ENCODE measurements around the gene CNGA1.
A peak's percentile ranks its signal among the peaks of the same experiment; 100 is the strongest.
"Not testable (repeated sequence)": the region's sequence is repeated elsewhere in the genome, so short reads cannot be mapped to it uniquely, and the experiment has no call there.

CNGA1 gene

GRCh38 chr4:47974566-47974965 lies 41.9 kb downstream of the CNGA1 start:
- DNase-seq (ENCODE audit: low read depth in 1 of 2, low spot score in 1 of 2): no peak

- DNase-seq (ENCODE audit: low read depth in 1 of 2, low spot score in 1 of 2): no peak
These were observed 43.8 kb downstream of the CNGA1 start for GRCh38 chr4:47972721-47973120.

DNA sequence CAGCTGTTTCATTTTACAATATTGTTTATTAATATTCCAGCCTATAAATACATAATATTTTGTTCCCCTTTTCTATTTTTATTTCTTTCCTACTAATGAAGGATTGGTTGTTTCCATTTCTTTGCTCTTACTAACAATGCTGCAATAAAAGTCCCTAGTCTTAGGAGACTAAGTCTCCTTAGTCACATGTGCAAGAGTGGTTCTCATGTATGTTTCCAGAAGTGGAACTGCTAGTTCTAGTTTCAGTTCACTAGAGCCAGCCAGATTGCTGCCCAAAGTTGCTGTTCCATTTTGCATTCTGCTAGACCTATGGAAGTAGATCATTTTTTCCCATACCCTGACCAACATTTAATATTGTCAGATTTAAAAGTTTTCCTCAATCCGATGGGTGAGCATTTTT lies 44.3 kb downstream of the CNGA1 start:
- DNase-seq (ENCODE audit: low read depth in 1 of 2, low spot score in 1 of 2): no peak

GRCh38 chr4:47968847-47969246 lies 47.6 kb downstream of the CNGA1 start:
- no peak for DNase-seq (ENCODE audit: low read depth in 1 of 2, low spot score in 1 of 2)

DNA sequence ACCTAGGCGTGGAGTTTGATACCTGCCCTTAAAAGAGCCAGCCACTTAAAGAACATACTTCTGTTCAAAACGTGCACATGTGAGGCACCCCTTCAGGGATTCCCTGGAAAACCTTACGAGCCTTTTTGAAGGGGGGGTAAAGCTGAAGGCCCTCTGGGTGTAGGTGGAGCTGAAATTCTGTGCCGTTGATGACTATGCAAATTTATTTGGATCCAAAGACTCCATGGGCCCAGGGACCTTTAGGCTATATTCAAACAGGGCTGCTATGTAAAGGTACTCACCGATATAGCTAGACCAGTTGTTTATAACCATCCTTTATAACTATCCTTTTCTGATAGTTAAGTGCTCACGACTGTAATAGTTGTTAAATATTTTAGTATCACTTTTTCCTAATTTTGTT lies 61.8 kb downstream of the CNGA1 start:
- no peak for DNase-seq (ENCODE audit: low read depth in 1 of 2, low spot score in 1 of 2)

GRCh38 chr4:47954245-47954644 lies 62.2 kb downstream of the CNGA1 start:
- no peak for DNase-seq (ENCODE audit: low read depth in 1 of 2, low spot score in 1 of 2)

DNA sequence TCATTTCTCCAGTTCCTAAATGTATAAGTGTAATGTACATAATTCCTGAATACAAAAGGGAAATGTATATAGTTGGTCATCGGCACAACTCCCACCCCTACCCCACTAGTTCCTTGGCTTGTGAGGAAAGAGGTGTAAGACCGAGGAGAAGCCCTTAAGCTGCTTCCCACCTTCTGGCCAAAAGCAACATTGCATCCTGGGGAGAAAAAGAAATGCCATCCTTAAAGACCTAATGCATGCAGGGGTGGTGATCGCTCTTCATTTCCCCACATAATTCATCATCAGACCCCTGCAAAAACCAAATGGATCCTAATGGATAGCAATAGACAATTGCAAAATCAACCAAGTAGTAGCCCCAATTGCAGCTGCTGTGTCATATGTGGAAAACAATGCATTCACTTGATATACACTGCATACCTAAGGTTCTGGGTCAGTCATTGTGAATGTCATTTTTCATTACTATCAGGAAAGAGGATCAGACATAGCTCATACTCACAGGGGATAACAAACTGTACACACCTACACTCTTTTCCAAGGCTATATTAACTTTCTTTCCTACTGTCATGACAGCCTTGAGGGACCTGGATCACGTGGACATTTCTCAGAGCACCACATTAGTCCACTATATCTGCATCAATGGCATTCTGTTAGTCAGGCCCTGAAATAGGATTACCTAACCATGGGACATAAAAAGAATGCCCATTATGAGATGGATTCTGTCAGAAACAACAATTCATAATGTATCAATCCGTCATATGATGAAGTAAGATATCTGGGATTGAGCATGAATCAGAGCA lies 70.4 kb downstream of the CNGA1 start:
- no peak for DNase-seq (ENCODE audit: low read depth in 1 of 2, low spot score in 1 of 2)

DNA sequence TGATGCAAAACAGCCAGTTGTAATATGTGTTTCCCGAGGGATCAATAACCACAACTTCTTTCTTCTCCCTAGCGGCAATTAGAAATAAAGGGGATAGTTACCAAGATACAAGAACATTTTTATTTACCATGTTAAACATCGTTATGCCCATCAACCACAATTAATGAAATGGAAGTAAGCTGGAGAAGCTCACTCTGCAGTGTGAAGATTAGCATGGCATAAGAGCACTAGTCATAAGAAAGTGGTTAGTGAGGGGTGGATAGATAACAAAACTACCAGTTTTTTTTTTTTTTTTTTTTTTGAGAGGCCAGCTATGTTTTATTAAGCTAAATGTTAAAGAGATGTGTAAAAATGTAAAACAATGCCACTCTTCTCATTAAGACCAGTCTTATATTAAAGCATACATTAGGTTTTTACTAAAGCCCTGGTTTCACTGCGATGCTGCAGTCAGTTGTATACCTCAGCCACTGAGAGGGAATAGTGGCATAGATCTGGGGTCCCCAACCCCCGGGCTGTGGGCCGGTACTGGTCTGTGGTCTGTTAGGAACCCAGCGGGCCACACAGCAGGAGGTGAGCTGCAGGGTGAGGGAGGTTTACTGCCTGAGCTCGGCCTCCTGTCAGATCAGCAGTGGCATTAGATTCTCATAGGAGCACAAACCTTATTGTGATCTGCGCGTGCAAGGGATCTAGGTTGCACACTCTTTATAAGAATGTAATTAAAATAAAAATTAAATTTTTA lies 74.2 kb downstream of the CNGA1 start:
- DNase-seq (ENCODE audit: low read depth in 1 of 2, low spot score in 1 of 2): no peak

- DNase-seq (ENCODE audit: low read depth in 1 of 2, low spot score in 1 of 2): no peak
These were observed 77.0 kb downstream of the CNGA1 start for GRCh38 chr4:47939456-47939855.

DNA sequence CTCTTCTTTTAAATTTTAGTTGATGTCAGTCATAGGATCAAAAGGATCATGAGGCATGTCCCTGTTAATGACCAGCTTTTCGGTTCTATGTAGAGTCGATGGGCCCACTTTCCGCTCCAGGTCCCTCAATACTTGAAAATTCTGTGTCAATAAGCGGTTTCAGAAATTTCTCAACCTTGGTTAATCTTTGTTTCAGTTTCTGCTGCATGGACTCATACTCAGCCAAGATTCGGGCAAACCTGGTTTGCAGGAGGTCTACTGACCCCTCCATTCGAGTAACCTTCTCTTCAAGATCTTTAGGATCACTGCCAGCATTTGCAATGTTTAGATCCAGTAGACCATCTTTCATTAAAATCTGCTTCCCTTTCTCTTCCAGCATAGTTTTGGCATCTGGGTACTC lies 80.1 kb downstream of the CNGA1 start:
- no peak for DNase-seq (ENCODE audit: low read depth in 1 of 2, low spot score in 1 of 2)

- DNase-seq (ENCODE audit: low read depth in 1 of 2, low spot score in 1 of 2): no peak
These were observed 82.6 kb downstream of the CNGA1 start for GRCh38 chr4:47933840-47934239.

DNA sequence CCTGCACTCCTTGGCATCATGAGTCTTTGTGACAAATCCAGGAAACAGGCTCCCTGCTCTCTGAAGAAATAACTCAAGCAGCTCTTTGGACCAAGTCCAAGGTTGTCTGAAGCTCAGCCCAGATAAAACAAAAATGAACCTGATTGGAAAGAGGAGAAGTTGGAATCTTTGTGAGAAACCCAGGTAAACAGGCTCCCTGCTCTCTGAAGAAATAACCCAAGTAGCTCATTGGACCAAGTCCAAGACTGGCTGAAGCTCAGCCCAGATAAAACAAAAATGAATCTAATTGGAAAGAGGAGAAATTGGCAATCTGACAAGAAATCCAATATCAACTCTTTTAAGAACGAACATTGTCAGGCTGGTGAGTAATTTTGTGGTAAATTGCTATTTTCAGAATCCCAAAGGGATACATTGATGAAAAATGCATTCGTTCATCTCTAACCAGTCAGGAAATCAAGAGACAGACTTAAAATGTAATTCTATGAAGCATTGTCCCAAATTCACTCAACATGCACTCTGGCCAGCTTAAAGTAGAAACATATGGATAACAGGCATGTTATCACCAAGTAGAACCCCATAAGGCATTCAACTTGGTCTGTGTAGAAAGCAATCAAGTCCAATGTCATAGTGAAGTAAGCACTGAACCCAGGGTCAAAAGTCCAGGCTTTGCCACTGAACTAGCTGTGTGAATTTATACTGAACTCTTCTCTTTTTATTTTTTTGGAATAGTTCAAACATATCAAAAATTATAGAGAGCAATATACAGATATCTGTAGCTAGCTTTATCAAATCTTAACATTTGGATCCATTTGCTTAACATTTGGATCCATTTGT lies 85.3 kb downstream of the CNGA1 start:
- no peak for DNase-seq (ENCODE audit: low read depth in 1 of 2, low spot score in 1 of 2)

DNA sequence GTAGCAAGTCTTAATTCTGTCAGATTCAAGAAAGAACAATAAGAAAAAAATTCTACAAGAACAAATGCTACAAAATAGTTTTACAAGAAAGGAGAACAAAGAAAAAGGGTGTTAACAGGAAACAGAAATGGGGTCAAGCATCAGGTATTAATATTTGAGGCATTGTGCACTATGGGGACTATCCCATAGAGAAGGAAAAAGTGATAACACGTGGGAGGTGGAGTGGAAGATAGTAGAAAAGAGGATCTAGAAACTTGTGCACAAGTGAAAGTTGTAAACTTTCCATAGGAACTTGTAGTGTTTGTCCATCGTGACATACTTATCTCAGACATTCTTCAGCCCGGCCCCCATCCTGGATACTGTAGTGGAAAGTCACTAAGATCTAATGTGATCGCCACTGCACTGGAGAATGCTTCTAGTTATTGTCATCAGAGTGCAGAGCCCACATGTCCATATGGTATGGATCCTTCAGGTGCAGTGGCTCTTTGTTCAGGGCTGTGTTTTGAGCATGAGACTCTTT lies 86.7 kb downstream of the CNGA1 start:
- no peak for DNase-seq (ENCODE audit: low read depth in 1 of 2, low spot score in 1 of 2)

DNA sequence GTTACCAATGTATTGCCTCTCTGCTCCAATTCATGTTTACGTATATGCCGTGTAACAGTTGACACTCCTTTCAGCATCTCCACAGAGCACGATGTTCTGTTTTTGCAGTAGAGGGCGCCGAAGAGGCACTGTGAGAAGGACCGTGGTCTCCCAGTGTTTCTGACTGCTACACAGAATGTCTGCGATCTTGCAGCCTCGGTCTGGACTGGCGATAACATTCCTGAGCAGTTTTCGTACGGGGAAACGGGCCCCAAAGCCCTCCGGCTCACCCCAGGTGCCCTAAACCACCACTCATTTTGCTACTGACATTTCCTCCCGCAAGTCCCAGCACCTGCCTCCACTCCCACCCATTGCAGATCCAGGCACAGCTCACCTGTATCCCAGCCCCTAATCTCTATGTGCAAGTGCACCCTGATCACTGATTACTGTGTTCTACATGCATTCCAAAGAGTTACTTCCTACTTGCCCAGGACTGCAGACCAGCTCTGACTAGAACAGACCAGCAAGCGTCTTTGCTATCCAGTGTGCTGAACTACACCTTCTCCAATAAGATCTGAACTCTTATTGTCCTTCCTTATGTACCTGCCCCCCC lies 89.7 kb downstream of the CNGA1 start:
- DNase-seq (ENCODE audit: low read depth in 1 of 2, low spot score in 1 of 2): peak in 1 of 2 donors; percentile 12

- not testable (repeated sequence) for DNase-seq (ENCODE audit: low read depth in 1 of 2, low spot score in 1 of 2)
These were observed 93.2 kb downstream of the CNGA1 start for GRCh38 chr4:47923261-47923608.

GRCh38 chr4:47922436-47923260 lies 93.8 kb downstream of the CNGA1 start:
- not testable (repeated sequence) for DNase-seq (ENCODE audit: low read depth in 1 of 2, low spot score in 1 of 2)

DNA sequence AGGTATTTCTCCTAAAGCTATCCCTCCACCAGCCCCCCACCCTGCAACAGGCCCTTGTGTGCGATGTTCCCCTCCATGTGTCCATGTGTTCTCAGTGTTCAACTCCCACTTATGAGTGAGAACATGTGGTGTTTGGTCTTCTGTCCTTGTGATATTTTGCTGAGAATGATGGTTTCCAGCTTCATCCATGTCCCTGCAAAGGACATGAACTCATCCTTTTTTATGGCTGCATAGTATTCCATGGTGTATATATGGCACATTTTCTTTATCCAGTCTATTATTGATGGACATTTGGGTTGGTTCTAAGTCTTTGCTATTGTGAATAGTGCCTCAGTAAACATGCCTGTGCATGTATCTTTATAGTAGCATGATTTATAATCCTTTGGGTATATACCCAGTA lies 99.3 kb downstream of the CNGA1 start:
- not testable (repeated sequence) for DNase-seq (ENCODE audit: low read depth in 1 of 2, low spot score in 1 of 2)

DNA sequence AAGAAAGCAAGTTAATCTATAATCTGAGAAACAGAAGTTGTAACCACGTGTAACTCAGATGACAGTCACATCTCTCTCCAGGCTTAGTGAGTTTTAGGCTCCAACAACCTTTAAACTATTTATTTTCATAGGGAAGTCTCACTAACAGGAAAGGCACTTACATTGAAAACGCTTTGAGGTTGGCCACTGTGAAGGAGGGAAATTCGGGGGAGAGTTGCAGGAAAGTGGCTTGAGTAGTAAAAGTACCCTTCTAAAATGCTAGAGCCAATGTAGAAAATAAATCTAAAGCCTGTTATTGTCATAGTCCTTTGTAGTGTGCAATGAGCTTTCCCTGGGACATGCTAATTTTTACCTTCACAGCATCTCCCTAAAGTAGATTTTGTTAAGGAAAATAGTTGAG lies 101.1 kb downstream of the CNGA1 start:
- DNase-seq (ENCODE audit: low read depth in 1 of 2, low spot score in 1 of 2): no peak

GRCh38 chr4:47914926-47915237 lies 101.6 kb downstream of the CNGA1 start:
- no peak for DNase-seq (ENCODE audit: low read depth in 1 of 2, low spot score in 1 of 2)

DNA sequence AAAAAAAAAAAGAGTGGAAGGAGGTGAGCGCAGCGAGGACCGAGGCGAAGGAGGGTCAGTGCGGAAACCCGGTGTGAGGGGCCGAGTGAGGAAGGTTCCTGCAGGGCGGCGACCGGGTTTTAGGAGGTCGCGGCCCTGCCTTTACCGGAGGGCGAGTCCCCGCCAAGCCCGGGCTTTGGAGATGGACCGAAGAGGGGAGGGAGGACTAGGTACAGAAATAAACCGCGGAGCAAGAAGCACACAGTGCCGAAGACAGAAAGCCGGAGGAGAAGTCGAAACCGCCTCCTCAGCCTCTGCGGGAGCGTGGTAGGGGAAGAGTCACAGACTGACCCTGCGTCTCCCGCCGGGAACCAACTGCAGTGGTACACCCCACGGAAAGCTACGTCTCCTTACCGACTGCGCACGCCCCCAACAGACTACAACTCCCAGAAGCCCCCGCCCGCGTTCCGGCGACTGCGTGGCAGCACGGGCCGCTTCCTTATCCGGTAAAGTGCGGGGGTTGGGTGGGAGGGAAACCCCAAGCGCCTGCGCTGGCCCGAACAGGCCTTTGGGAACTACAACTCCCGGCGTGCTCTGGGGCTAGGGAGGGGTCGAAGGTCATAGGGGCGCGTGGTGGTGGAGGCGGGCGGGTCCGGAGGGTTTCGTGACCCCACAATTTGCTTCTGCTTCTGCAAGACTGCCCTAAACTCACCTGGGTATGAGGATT lies 102.1 kb downstream of the CNGA1 start, which contains the start of gene NFXL1:
TSS of gene NFXL1 (minus strand) at position 364 of the 706 bp plus-strand sequence. CDS start 380 bp downstream, outside the sequence.
- peak; percentile 90 to 92 for DNase-seq (ENCODE audit: low read depth in 1 of 2, low spot score in 1 of 2)
